Erythroblast (primary cell): Measurements from ENCODE around the gene ERBB4.

Experiments
- GATA1 ChIP-seq: IDR thresholded peaks from 2 replicates; pipeline ENCODE4 v1.6.1; 2011; ENCODE audit warnings: low read depth, mild to moderate bottlenecking, control low read depth, low read length, moderate library complexity
- POLR2A ChIP-seq: IDR thresholded peaks from 2 replicates; pipeline ENCODE4 v1.6.1; 2011; ENCODE audit warnings: mild to moderate bottlenecking, low read length

- no peak for TF ChIP-seq POLR2A
- TF ChIP-seq GATA1: no peak
Observed at GRCh38 chr2:212098966-212099365, 439.6 kb downstream of the ERBB4 start.
